B cell (primary cell): ENCODE results near the gene NT5DC3. TPM values are rescaled to one million over a fixed set of nuclear protein-coding genes. Genes with fewer than 3 reads are reported as not detected.

Experiments used
- ATAC-seq: fragments of 200-7000 bp; cut with Tn5 transposase; one replicate; pipeline ENCODE4 v1.10.0; 2021; ENCODE audit warnings: low read depth, mild to moderate bottlenecking, moderate number of reproducible peaks, moderate library complexity
- CTCF ChIA-PET: fragments of 350-600 bp; sonication (Branson Sonifier 250); formaldehyde crosslinking; loops from one replicate; lab custom pipeline; 2021; ENCODE audit warnings: antibody characterized with exemption, inconsistent platforms; lab: Charles Lee
- POLR2A ChIA-PET: fragments of 350-600 bp; sonication (Branson Sonifier 250); formaldehyde crosslinking; loops from one replicate; lab custom pipeline; 2021; ENCODE audit warnings: antibody characterized with exemption; lab: Charles Lee
- DNase-seq: peaks from one replicate; pipeline ENCODE4 v3.0.0; 2013
- H2AFZ ChIP-seq: 2 replicates; pipeline ENCODE4 v1.6.1; 2012; ENCODE audit warnings: mild to moderate bottlenecking, low read depth, low read length; ENCODE audit not compliant: insufficient read depth, poor library complexity, severe bottlenecking
- H3K27ac ChIP-seq, 2 donors: 1 replicate in 1 of 2; 2 replicates in 1 of 2; pipeline ENCODE4 v1.5.1; 2012 to 2013; ENCODE audit warnings: low read length in 2 of 2, mild to moderate bottlenecking in 2 of 2, moderate library complexity in 1 of 2
- H3K27me3 ChIP-seq, 4 experiments: fragments of 200-600 bp in 1 of 4; sonication (generic) in 1 of 4; replicated peaks in 1 of 4; 1 replicate in 2 of 4; 2 replicates in 2 of 4; pipeline versions ENCODE4 v1.6.1 to v1.7.0; 2013 to 2016; ENCODE audit warnings: low read length in 3 of 4, mild to moderate bottlenecking in 2 of 4, mixed read lengths in 1 of 4, moderate library complexity in 1 of 4; ENCODE audit not compliant: insufficient read depth in 4 of 4, control insufficient read depth in 3 of 4; ENCODE audit errors: control extremely low read depth in 1 of 4
- H3K36me3 ChIP-seq, 2 experiments: replicated peaks in 1 of 2; 1 replicate in 1 of 2; 2 replicates in 1 of 2; pipeline versions ENCODE4 v1.6.1 to v1.7.1; 2013; ENCODE audit warnings: low read length in 1 of 2; ENCODE audit not compliant: insufficient read depth in 2 of 2, control insufficient read depth in 1 of 2; ENCODE audit errors: control extremely low read depth in 1 of 2, extremely low read depth in 1 of 2
- H3K4me1 ChIP-seq, 2 donors: fragments of 200-600 bp in 1 of 2; sonication (generic) in 1 of 2; 1 replicate in 1 of 2; 2 replicates in 1 of 2; pipeline versions ENCODE4 v1.5.1 to v1.6.1; 2013 to 2017; ENCODE audit warnings: low read length in 2 of 2; ENCODE audit not compliant: control insufficient read depth in 2 of 2, insufficient read depth in 2 of 2
- H3K4me2 ChIP-seq: replicated peaks from 2 replicates; pipeline ENCODE3; 2012; ENCODE audit warnings: mild to moderate bottlenecking, low read depth, low read length; ENCODE audit not compliant: poor library complexity, severe bottlenecking
- H3K4me3 ChIP-seq, 5 experiments: fragments of 200-600 bp in 1 of 5; sonication (generic) in 1 of 5; 1 replicate in 3 of 5; 2 replicates in 2 of 5; pipeline versions ENCODE4 v1.5.1 to v1.7.0; 2011 to 2016; ENCODE audit warnings: low read length in 4 of 5, mild to moderate bottlenecking in 4 of 5, low read depth in 2 of 5, control low read depth in 1 of 5, moderate library complexity in 1 of 5; ENCODE audit not compliant: insufficient read depth in 1 of 5; ENCODE audit errors: control extremely low read depth in 1 of 5, extremely low read depth in 1 of 5
- H3K79me2 ChIP-seq: fragments of 200-600 bp; sonication (generic); one replicate; pipeline ENCODE4 v1.6.0; 2016; ENCODE audit warnings: low read length; ENCODE audit not compliant: control insufficient read depth, insufficient read depth
- H3K9ac ChIP-seq: fragments of 200-600 bp; sonication (generic); 2 replicates; pipeline ENCODE4 v1.6.1; 2017; ENCODE audit warnings: mild to moderate bottlenecking, low read length, moderate library complexity
- H3K9me3 ChIP-seq, 3 donors: one replicate each; pipeline versions ENCODE4 v1.6.1 to v1.7.1; 2013; ENCODE audit warnings: low read length in 2 of 3; ENCODE audit not compliant: control insufficient read depth in 2 of 3, insufficient read depth in 1 of 3; ENCODE audit errors: control extremely low read depth in 1 of 3
- H4K20me1 ChIP-seq: 2 replicates; pipeline ENCODE4 v1.6.0; 2012; ENCODE audit warnings: mild to moderate bottlenecking, low read length; ENCODE audit not compliant: insufficient read depth, control insufficient read depth, poor library complexity, severe bottlenecking
- H3K27ac Mint-ChIP-seq: one replicate; pipeline ENCODE4 v1.8.0; 2021; ENCODE audit warnings: mixed read lengths
- H3K27me3 Mint-ChIP-seq: one replicate; pipeline ENCODE4 v1.8.0; 2021; ENCODE audit warnings: mixed read lengths
- H3K4me1 Mint-ChIP-seq: one replicate; pipeline ENCODE4 v1.8.0; 2021; ENCODE audit warnings: mixed read lengths
- H3K4me3 Mint-ChIP-seq: one replicate; pipeline ENCODE4 v1.8.0; 2021; ENCODE audit warnings: mixed read lengths
- H3K9me3 Mint-ChIP-seq: one replicate; pipeline ENCODE4 v1.8.0; 2022; ENCODE audit warnings: mixed read lengths; ENCODE audit not compliant: insufficient read depth
- CTCF ChIP-seq: fragments of 200-600 bp; IDR thresholded peaks from one replicate; pipeline ENCODE4 v1.8.0; 2022; ENCODE audit warnings: antibody characterized with exemption, mild to moderate bottlenecking
- EZH2 ChIP-seq: IDR thresholded peaks from 2 replicates; pipeline ENCODE4 v1.6.1; 2012; ENCODE audit warnings: borderline replicate concordance, low read depth, mild to moderate bottlenecking, moderate library complexity, low read length; ENCODE audit not compliant: insufficient read depth, poor library complexity, severe bottlenecking
- WGBS: methylation state at CpG from one replicate; pipeline ENCODE4 v1.1.5; 2013; ENCODE audit warnings: missing lambda C conversion rate; ENCODE audit not compliant: insufficient coverage; 5-methylcytosine and 5-hydroxymethylcytosine counted together
- intact Hi-C: fragments of 100-400 bp; cut with micrococcal nuclease; formaldehyde crosslinking; loops from one replicate; pipeline ENCODE4 v1.10.0; 2022
- polyA plus RNA-seq: library from polyadenylated mRNA; depleted of rRNA; stranded (reverse); fragments of >200 nt; gene quantifications from 2 replicates; pipeline ENCODE4 v1.2.3, GENCODE V29; 2012
- total RNA-seq, 2 donors: library from RNA; stranded (reverse); fragments of 120-200 nt in 1 of 2; gene quantifications; 1 replicate in 1 of 2; 2 replicates in 1 of 2; pipeline versions ENCODE4 v1.2.3 to v1.2.4, GENCODE V29; 2013 to 2022

NT5DC3 gene
- total and polyA plus RNA-seq, 2 donors (not counting 1 experiment from before 2014, with no cell fraction given): 4.4 to 10.6 TPM

GRCh38 chr12:103780992-103781391 lies 60.0 kb downstream of the NT5DC3 start:
- Mint-ChIP-seq H3K9me3 (no peaks in the 10 kb centered on the region), H3K27ac (no peak overlapping the region), H3K4me1 (no peaks in the 10 kb centered on the region), H3K4me3 (no peak overlapping the region), H3K27me3 (no peaks in the 10 kb centered on the region)
- TF ChIP-seq CTCF (no peak), EZH2 (no peak)
- intact Hi-C loops: no loop called here
- ChIA-PET POLR2A (no interaction called here), CTCF (no interaction called here)
- Histone ChIP-seq H3K4me1 (no peaks in the 10 kb centered on the region), H3K27me3 (no peaks in the 10 kb centered on the region), H3K36me3 (peaks cover 0 to 49% of the 10 kb centered on the region in 2 experiments), H2AFZ (no peak overlapping the region), H3K4me3 (no peak overlapping the region), H4K20me1 (no peaks in the 10 kb centered on the region), H3K9ac (no peak overlapping the region), H3K27ac (no peak overlapping the region), H3K4me2 (no peak overlapping the region), H3K9me3 (no peaks in the 10 kb centered on the region), H3K79me2 (no peaks in the 10 kb centered on the region)
- no peak for ATAC-seq
- WGBS: 100% methylated on average over 2 of the region's 3 CpGs
- no peak for DNase-seq

- Histone ChIP-seq H2AFZ (no peak overlapping the region), H3K4me2 (no peak overlapping the region), H3K36me3 (peaks cover 0 to 45% of the 10 kb centered on the region in 2 experiments), H3K9me3 (no peaks in the 10 kb centered on the region), H3K79me2 (no peaks in the 10 kb centered on the region), H3K4me1 (no peaks in the 10 kb centered on the region), H3K27ac (no peak overlapping the region), H3K4me3 (no peak overlapping the region), H4K20me1 (no peaks in the 10 kb centered on the region), H3K9ac (no peak overlapping the region), H3K27me3 (no peaks in the 10 kb centered on the region)
- CTCF ChIA-PET: no interaction called here
- H3K27ac Mint-ChIP-seq: no peak overlapping the region
- H3K9me3 Mint-ChIP-seq: no peaks in the 10 kb centered on the region
- 94% methylated on average over 3 of the region's 4 CpGs for WGBS
- H3K4me3 Mint-ChIP-seq: no peak overlapping the region
- POLR2A ChIA-PET: no interaction called here
- no peaks in the 10 kb centered on the region for H3K4me1 Mint-ChIP-seq
- TF ChIP-seq EZH2: no peak
- no peak for TF ChIP-seq CTCF
- intact Hi-C loops: no loop called here
- H3K27me3 Mint-ChIP-seq: no peaks in the 10 kb centered on the region
- DNase-seq (no peak), ATAC-seq (no peak)
These were observed 61.0 kb downstream of the NT5DC3 start for GRCh38 chr12:103780093-103780440.
